Measurements from ENCODE around the gene TRAPPC3. TPM values are rescaled to one million over a fixed set of nuclear protein-coding genes. Genes with fewer than 3 reads are reported as not detected.

The TRAPPC3 gene
- polyA plus RNA-seq, 12 donors = 25.8 to 46.5 (median 38.1) TPM; not detected in 1

DNA sequence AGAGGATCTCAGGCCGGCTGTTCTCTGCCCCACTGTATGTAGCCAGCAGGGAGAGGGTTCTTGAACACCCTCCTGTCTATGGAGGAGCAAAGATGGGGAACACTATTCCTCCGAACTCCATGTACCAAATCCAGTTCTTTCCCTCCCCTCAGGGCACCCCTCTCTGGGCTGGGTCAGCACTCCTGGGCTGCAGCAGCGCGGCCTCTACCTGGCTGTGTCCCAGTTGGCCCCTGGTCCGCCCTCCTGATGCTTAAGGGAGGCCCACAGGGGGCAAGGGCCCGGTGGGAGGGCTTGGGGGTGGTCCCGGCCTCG is 61.1 kb downstream of the TRAPPC3 start:
- DNase-seq = no peak

- DNase-seq = no peak
Observed at GRCh38 chr1:36087233-36088123, 61.8 kb downstream of the TRAPPC3 start.

Other genes starting within 250 kb of the TRAPPC3 start
- gene AGO3, start 218.4 kb downstream of the TRAPPC3 start, polyA plus RNA-seq (ENCODE audit: insufficient read length in 12 of 12) = 10 to 100 TPM in 8 of 12 donors, 1 to 10 TPM in 4; 9.3 to 94.1 (median 12.0) TPM
- 1 to 10 TPM in 1 of 12 donors, under 1 TPM in 9, not detected in 2; 0.16 to 1.4 (median 0.40) TPM for gene TEKT2, start 65.4 kb downstream of the TRAPPC3 start, polyA plus RNA-seq (ENCODE audit: insufficient read length in 12 of 12)
- 10 to 100 TPM in 11 of 12 donors, not detected in 1; 17.2 to 28.5 (median 24.1) TPM for gene ADPRS, start 60.6 kb downstream of the TRAPPC3 start, polyA plus RNA-seq (ENCODE audit: insufficient read length in 12 of 12)
- gene COL8A2, start 24.3 kb downstream of the TRAPPC3 start, polyA plus RNA-seq (ENCODE audit: insufficient read length in 12 of 12) = 10 to 100 TPM in 6 of 12 donors, 1 to 10 TPM in 5, not detected in 1; 6.3 to 19.9 (median 11.1) TPM
- gene MAP7D1, start 6.7 kb upstream of the TRAPPC3 start, polyA plus RNA-seq (ENCODE audit: insufficient read length in 12 of 12) = 100 to 1,000 TPM in 11 of 12 donors, not detected in 1; 110 to 204 (median 130) TPM
- gene THRAP3, start 75.0 kb upstream of the TRAPPC3 start, polyA plus RNA-seq (ENCODE audit: insufficient read length in 12 of 12) = 100 to 1,000 TPM in 8 of 12 donors, 10 to 100 TPM in 3, not detected in 1; 96.0 to 157 (median 105) TPM
- gene SH3D21, start 156.9 kb upstream of the TRAPPC3 start, polyA plus RNA-seq (ENCODE audit: insufficient read length in 12 of 12) = 10 to 100 TPM in 2 of 12 donors, 1 to 10 TPM in 9, not detected in 1; 2.1 to 16.8 (median 3.0) TPM
- gene EVA1B, start 174.2 kb upstream of the TRAPPC3 start, polyA plus RNA-seq (ENCODE audit: insufficient read length in 12 of 12) = 10 to 100 TPM in 11 of 12 donors, not detected in 1; 10.8 to 88.1 (median 23.4) TPM
- gene STK40, start 236.4 kb upstream of the TRAPPC3 start, polyA plus RNA-seq (ENCODE audit: insufficient read length in 12 of 12) = 10 to 100 TPM in 11 of 12 donors, not detected in 1; 19.5 to 28.2 (median 22.1) TPM
- gene LSM10, start 248.4 kb upstream of the TRAPPC3 start, polyA plus RNA-seq (ENCODE audit: insufficient read length in 12 of 12) = 10 to 100 TPM in 11 of 12 donors, not detected in 1; 18.8 to 29.3 (median 20.7) TPM

Measured in muscle of arm (tissue), 12 donors.